HepG2 (cell line): ENCODE measurements around the gene MXD1. TPM values are rescaled to one million over a fixed set of nuclear protein-coding genes. Genes with fewer than 3 reads are reported as not detected.

Experiments
- CEBPB ChIP-seq: IDR thresholded peaks from 2 replicates; pipeline ENCODE4 v1.6.1; 2011; ENCODE audit warnings: low read depth, low read length, improper control_type of control experiment, borderline replicate concordance
- CSRNP1 ChIP-seq: sonication (generic); formaldehyde crosslinking; IDR thresholded peaks from 2 replicates; pipeline ENCODE4 v1.8.1; 2023; ENCODE audit warnings: mild to moderate bottlenecking, missing genetic modification reagents
- FOSL1 ChIP-seq: sonication (generic); formaldehyde crosslinking; IDR thresholded peaks from 2 replicates; pipeline ENCODE4 v1.9.0; 2021; ENCODE audit warnings: missing genetic modification reagents, borderline replicate concordance
- KDM2A ChIP-seq: sonication (generic); formaldehyde crosslinking; IDR thresholded peaks from 2 replicates; pipeline ENCODE4 v1.4.0; 2020; ENCODE audit warnings: low read depth, missing genetic modification reagents, borderline replicate concordance
- NR2F6 ChIP-seq, 2 experiments: IDR thresholded peaks; 2 replicates each; pipeline ENCODE4 v1.6.1; 2016; ENCODE audit warnings: antibody characterized with exemption in 1 of 2, mild to moderate bottlenecking in 1 of 2
- PHF8 ChIP-seq: sonication (generic); formaldehyde crosslinking; IDR thresholded peaks from 2 replicates; pipeline ENCODE4 v1.5.0; 2020; ENCODE audit warnings: missing genetic modification reagents
- RBM22 ChIP-seq: fragments of 200-400 bp; formaldehyde crosslinking; optimal IDR thresholded peaks from 2 replicates; pipeline ENCODE3; 2017; ENCODE audit warnings: mild to moderate bottlenecking, low read length, moderate library complexity
- REST ChIP-seq, 2 experiments: IDR thresholded peaks; 2 replicates each; pipeline ENCODE4 v1.6.1; 2011 to 2012; ENCODE audit warnings: low read length in 2 of 2, borderline replicate concordance in 1 of 2, low read depth in 1 of 2, mild to moderate bottlenecking in 1 of 2, moderate library complexity in 1 of 2
- RFX3 ChIP-seq: IDR thresholded peaks from 2 replicates; pipeline ENCODE4 v1.6.1; 2016; ENCODE audit warnings: missing biosample characterization, missing genetic modification reagents
- ZFY ChIP-seq: sonication (generic); formaldehyde crosslinking; IDR thresholded peaks from 2 replicates; pipeline ENCODE4 v1.4.0; 2020; ENCODE audit warnings: missing genetic modification reagents
- ZNF225 ChIP-seq: sonication (generic); formaldehyde crosslinking; IDR thresholded peaks from 2 replicates; pipeline ENCODE4 v1.4.0; 2020; ENCODE audit warnings: mild to moderate bottlenecking, missing genetic modification reagents
- ZNF232 ChIP-seq: sonication (generic); formaldehyde crosslinking; IDR thresholded peaks from 2 replicates; pipeline ENCODE4 v1.4.0; 2020; ENCODE audit warnings: missing genetic modification reagents, borderline replicate concordance
- ZNF263 ChIP-seq: sonication (generic); formaldehyde crosslinking; IDR thresholded peaks from 2 replicates; pipeline ENCODE4 v1.4.0; 2020; ENCODE audit warnings: missing genetic modification reagents
- ZNF329 ChIP-seq: sonication (generic); formaldehyde crosslinking; IDR thresholded peaks from 2 replicates; pipeline ENCODE4 v1.9.0; 2021; ENCODE audit warnings: low read depth, mild to moderate bottlenecking, missing genetic modification reagents
- ZNF512 ChIP-seq: sonication (generic); formaldehyde crosslinking; IDR thresholded peaks from 2 replicates; pipeline ENCODE4 v1.4.0; 2020; ENCODE audit warnings: mild to moderate bottlenecking, missing genetic modification reagents
- ZNF710 ChIP-seq: sonication (generic); formaldehyde crosslinking; IDR thresholded peaks from 2 replicates; pipeline ENCODE4 v1.5.0; 2020; ENCODE audit warnings: mild to moderate bottlenecking, missing genetic modification reagents, borderline replicate concordance
- ZNF724P ChIP-seq: sonication (generic); formaldehyde crosslinking; IDR thresholded peaks from 2 replicates; pipeline ENCODE4 v1.8.0; 2022; ENCODE audit warnings: missing genetic modification reagents, borderline replicate concordance
- polyA plus RNA-seq, 8 experiments: library from polyadenylated mRNA; depleted of rRNA in 3 of 8; stranded (reverse) in 7 of 8; unstranded in 1 of 8; fragments of >200 nt; fragmentation: Illumina TruSeq in 4 of 8; extraction: Trizol in 4 of 8; gene quantifications; 2 replicates each; pipeline versions ENCODE4 v1.2.1 to v1.2.3, GENCODE V29; 2011 to 2016; ENCODE audit warnings: low read depth in 4 of 8, missing spikeins in 1 of 8, mixed read lengths in 1 of 8; ENCODE audit not compliant: insufficient read depth in 1 of 8
- total RNA-seq, 5 experiments: library from RNA; depleted of rRNA; stranded (reverse); fragments of >200 nt; fragmentation: Illumina TruSeq; extraction: Trizol; gene quantifications; 2 replicates each; pipeline ENCODE4 v1.2.3, GENCODE V29; 2016; ENCODE audit warnings: low read depth in 1 of 5
- TF ChIP-seq, protein P1 (sequence below), 2 experiments: fragments of 450-650 bp in 1 of 2; sonication (generic) in 1 of 2; formaldehyde crosslinking; IDR thresholded peaks; 2 replicates each; pipeline versions ENCODE4 v1.5.0 to v1.8.0; 2020 to 2022; ENCODE audit warnings: mild to moderate bottlenecking in 1 of 2, missing genetic modification reagents in 1 of 2

The MXD1 gene
- total and polyA plus RNA-seq, 2 of the 13 experiments (the other 11 are each of a cell fraction or from before 2014, with no cell fraction given) = 6.4 to 14.9 TPM

DNA sequence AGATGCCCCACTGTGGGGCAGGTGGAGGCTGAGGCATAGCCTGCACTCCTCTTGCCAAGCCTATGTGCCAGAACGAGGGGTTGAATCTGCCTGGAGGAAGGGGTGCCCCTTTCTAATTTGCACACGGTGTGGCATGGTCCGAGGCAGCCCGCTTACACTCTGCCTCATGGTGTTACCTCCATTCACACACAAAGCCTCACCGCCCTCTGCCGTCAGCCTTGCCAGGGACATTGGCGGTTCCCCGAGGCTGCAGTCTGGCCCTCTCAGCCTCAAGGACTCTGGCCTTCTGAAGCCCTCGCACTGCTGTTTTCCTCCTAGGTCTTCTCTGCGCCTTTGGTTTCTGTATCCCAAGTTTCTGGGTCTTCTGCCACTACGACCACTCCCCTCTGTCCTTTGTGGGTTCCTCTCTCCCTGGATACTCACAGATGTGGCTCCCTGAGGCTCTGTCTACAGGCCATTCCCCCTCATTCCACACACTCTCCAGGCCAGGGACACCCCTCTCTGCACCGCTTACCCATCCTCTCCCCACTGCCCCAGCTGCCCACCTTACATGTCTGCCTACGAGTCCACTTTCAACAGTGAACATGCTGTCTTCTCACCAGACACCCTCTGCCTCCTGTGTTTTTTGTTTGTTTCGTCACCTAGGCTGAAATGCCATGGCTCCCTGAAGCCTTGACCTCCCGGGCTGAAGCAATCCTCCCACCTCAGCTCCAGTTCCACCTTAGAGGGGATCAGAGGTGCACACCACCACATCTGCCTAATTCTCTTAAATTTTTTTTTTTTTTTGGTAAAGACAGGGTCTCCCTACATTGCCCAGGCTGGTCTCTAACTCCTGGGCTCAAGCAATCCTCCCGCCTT, 54.4 kb downstream of the MXD1 start (continued):
- peak; percentile 55; the same call in 1 of the 2 replicates for TF ChIP-seq ZFY (CRISPR knock-in tag)
- TF ChIP-seq RBM22 = no peak
- TF ChIP-seq, protein P1, sequence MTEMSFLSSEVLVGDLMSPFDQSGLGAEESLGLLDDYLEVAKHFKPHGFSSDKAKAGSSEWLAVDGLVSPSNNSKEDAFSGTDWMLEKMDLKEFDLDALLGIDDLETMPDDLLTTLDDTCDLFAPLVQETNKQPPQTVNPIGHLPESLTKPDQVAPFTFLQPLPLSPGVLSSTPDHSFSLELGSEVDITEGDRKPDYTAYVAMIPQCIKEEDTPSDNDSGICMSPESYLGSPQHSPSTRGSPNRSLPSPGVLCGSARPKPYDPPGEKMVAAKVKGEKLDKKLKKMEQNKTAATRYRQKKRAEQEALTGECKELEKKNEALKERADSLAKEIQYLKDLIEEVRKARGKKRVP (CRISPR knock-in tag; IDR thresholded peaks at IDR 0.05) = peak in 1 of 2 experiments; percentile 32; a peak in 1 of 4 replicates
- peak; percentile 39; the same call in 1 of the 2 replicates for TF ChIP-seq ZNF710
- TF ChIP-seq ZNF232 (CRISPR knock-in tag) = no peak
- TF ChIP-seq CSRNP1 (CRISPR knock-in tag) = no peak
- TF ChIP-seq ZNF329 = 0 out of 2 replicates have a peak, but pooled peaks have one; percentile 31
- TF ChIP-seq KDM2A = peak; percentile 77
- no peak for TF ChIP-seq ZNF263 (CRISPR knock-in tag)
- no peak for TF ChIP-seq RFX3 (CRISPR knock-in tag)
- TF ChIP-seq ZNF225 (CRISPR knock-in tag) = 0 out of 2 replicates have a peak, but pooled peaks have one; percentile 43
- no peak for TF ChIP-seq FOSL1 (CRISPR knock-in tag)
- TF ChIP-seq REST (IDR thresholded peaks at IDR 0.05; ENCODE audit: borderline replicate concordance in 1 of 2, low read depth in 1 of 2, low read length in 2 of 2) = no peak
- TF ChIP-seq CEBPB = peak; percentile 71
- TF ChIP-seq ZNF724P (CRISPR knock-in tag) = no peak
- TF ChIP-seq ZNF512 = 0 out of 2 replicates have a peak, but pooled peaks have one; percentile 23
- no peak for TF ChIP-seq PHF8 (CRISPR knock-in tag)
- peak; percentile 32; the same call in 1 of the 2 replicates for TF ChIP-seq NR2F6 (IDR thresholded peaks at IDR 0.05)
- TF ChIP-seq NR2F6 (CRISPR knock-in tag; IDR thresholded peaks at IDR 0.05) = peak; percentile 44; the same call in 1 of the 2 replicates
